Measurements from ENCODE around the gene CACNG8. TPM values are rescaled to one million over a fixed set of nuclear protein-coding genes. Genes with fewer than 3 reads are reported as not detected.
A peak's percentile ranks its signal among the peaks of the same experiment; 100 is the strongest.

Gene CACNG8
- total RNA-seq, 4 donors from 2014 or later = not detected

- Histone ChIP-seq H3K27me3 (peaks cover 19% of the 10 kb centered on the region), H3K4me3 (replicated peaks in 1 of 3) (no peak overlapping the region), H3K4me1 (peaks cover 0 to 8% of the 10 kb centered on the region in 2 donors), H3K9me3 (no peaks in the 10 kb centered on the region), H3K36me3 (no peaks in the 10 kb centered on the region), H3K27ac (no peak overlapping the region)
- intact Hi-C loops (cut with DNase I) = no loop called here
- no peak for DNase-seq
- TF ChIP-seq POLR2A (IDR thresholded peaks at IDR 0.05) (no peak), CTCF (IDR thresholded peaks at IDR 0.05) (no peak)
- 84 to 93% methylated on average over 6 of the region's 6 CpGs for WGBS, 2 donors
Observed at GRCh38 chr19:53988981-53989380, 26.2 kb downstream of the CACNG8 start.

DNA sequence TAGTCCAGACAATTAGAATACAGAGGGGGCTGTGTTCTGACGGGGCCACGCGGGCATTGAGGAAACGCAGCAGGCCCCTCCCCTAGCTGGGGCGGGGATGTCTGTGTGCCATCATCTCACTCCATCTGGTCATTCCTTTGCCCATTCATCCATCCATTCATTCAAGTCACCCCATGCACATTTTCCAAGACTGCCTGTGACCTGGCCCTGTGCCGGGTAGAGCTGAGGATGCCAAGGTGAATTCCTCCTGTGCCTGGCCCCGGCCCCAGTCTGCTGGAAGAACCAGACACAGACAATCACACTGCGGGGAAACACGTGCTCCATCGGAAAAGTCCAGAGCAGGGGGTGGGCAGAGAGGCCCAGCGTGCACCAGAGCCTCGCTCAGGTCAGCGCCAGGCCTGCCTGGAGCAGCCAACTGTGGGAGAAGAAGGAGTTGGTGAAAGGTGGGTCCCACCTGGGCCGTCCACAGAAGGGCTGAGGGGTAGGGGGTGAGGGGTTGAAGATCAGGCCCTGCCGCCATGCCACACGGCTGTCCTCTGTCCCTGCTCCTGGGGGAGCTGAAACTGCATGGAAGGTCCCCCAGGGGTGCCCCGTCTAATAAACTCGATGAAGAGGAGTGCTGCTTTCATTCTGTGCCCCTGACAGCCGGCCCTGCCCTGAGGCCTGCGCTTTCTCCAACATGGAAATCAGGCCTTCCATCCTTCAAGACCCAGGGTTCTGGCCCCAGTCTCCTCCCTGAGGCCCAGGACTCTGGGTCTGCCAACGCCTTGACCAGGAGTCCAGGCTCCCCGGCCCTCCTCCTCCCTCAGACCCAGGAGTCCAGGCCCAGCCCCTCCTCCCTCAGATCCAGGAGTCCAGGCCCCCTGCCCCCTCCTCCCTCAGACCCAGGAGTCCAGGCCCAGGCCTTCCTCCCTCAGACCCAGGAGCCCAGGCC lies 27.1 kb downstream of the CACNG8 start:
- H3K4me3 ChIP-seq (replicated peaks in 1 of 3) = no peak overlapping the region
- no peaks in the 10 kb centered on the region for H3K9me3 ChIP-seq
- H3K36me3 ChIP-seq = no peaks in the 10 kb centered on the region
- peak in 1 of 2 donors; percentile 25 for DNase-seq
- TF ChIP-seq POLR2A (IDR thresholded peaks at IDR 0.05) (no peak), CTCF (IDR thresholded peaks at IDR 0.05) (no peak)
- peaks cover 22% of the 10 kb centered on the region for H3K27me3 ChIP-seq
- H3K27ac ChIP-seq = no peak overlapping the region
- peaks cover 0 to 8% of the 10 kb centered on the region in 2 donors for H3K4me1 ChIP-seq
- WGBS, 2 donors = 50 to 61% methylated on average over 17 to 19 of the region's 22 CpGs
- intact Hi-C loops (cut with DNase I) = no loop called here

GRCh38 chr19:53991224-53992113 lies 28.7 kb downstream of the CACNG8 start, which contains the start of gene CACNG6:
Gene CACNG6, plus strand, starts transcription at chr19:53991637. Its CDS starts 1,241 bp downstream, at chr19:53992878.
- no peak within 1 kb of the TSS for H3K27ac ChIP-seq
- no peak for DNase-seq
- no peaks in the 10 kb centered on the region for H3K36me3 ChIP-seq
- TF ChIP-seq CTCF (IDR thresholded peaks at IDR 0.05) = no peak
- TF ChIP-seq POLR2A (IDR thresholded peaks at IDR 0.05) = no peak
- no peak within 1 kb of the TSS for H3K4me3 ChIP-seq (replicated peaks in 1 of 3)
- peaks cover 0 to 8% of the 10 kb centered on the region in 2 donors for H3K4me1 ChIP-seq
- H3K9me3 ChIP-seq = no peaks in the 10 kb centered on the region
- peaks cover 22% of the 10 kb centered on the region for H3K27me3 ChIP-seq
- WGBS, 2 donors = 10 to 22% methylated on average over 10 to 24 of the region's 66 CpGs
- intact Hi-C loops (cut with DNase I) = no loop called here

DNA sequence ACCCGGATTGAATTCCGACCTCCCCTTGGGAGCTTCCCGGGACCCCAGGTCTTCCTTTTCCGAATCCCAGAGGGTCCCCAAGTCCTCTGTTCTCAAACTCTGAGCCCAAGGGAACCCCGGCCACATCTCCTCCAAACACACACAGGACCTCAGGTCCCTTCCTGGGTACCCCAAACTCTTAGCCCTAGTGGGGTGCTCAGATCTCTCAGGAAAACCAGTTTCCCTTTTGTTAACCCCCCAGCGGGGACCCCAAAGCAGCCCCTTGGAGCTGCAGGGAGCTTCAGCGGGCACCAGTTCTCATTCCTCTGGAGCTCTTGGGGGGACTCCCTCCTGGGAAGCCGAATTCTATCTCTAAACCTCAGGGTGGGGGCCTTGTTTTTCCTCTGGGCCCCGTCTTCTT lies 29.5 kb downstream of the CACNG8 start:
- H3K4me1 ChIP-seq = peaks cover 0 to 8% of the 10 kb centered on the region in 2 donors
- H3K27me3 ChIP-seq = peaks cover 22% of the 10 kb centered on the region
- no peak overlapping the region for H3K27ac ChIP-seq
- H3K4me3 ChIP-seq (replicated peaks in 1 of 3) = no peak overlapping the region
- 67 to 71% methylated on average over 9 of the region's 9 CpGs for WGBS, 2 donors
- no peak for TF ChIP-seq POLR2A (IDR thresholded peaks at IDR 0.05)
- TF ChIP-seq CTCF (IDR thresholded peaks at IDR 0.05) = no peak
- intact Hi-C loops (cut with DNase I) = no loop called here
- H3K36me3 ChIP-seq = no peaks in the 10 kb centered on the region
- no peaks in the 10 kb centered on the region for H3K9me3 ChIP-seq
- no peak for DNase-seq

All from thyroid gland (tissue), 4 donors.